Transverse colon (tissue), 4 donors: ENCODE results near the gene ARHGAP33.

Source experiments
- CTCF ChIP-seq, 5 experiments: fragments of 200-600 bp in 3 of 5; fragments of 450-650 bp in 2 of 5; sonication (generic) in 3 of 5; IDR thresholded peaks; 1 replicate in 2 of 5; 2 replicates in 3 of 5; pipeline ENCODE4 v1.5.1; 2016 to 2017; ENCODE audit warnings: antibody characterized with exemption in 5 of 5, inconsistent platforms in 3 of 5, mild to moderate bottlenecking in 2 of 5, moderate library complexity in 1 of 5
- POLR2AphosphoS5 ChIP-seq, 3 donors: sonication (generic); formaldehyde crosslinking; IDR thresholded peaks; one replicate each; pipeline ENCODE4 v1.6.1; 2016; ENCODE audit warnings: antibody characterized with exemption in 3 of 3

GRCh38 chr19:35746087-35746462 lies 29.3 kb upstream of the ARHGAP33 start:
- no peak for TF ChIP-seq POLR2AphosphoS5 (IDR thresholded peaks at IDR 0.05)
- no peak for TF ChIP-seq CTCF (IDR thresholded peaks at IDR 0.05)
